Tibial nerve (tissue), 4 donors: ENCODE data around the gene L3MBTL3.
A peak's percentile ranks its signal among the peaks of the same experiment; 100 is the strongest.

Source experiments
- CTCF ChIP-seq, 5 experiments: fragments of 200-600 bp in 3 of 5; fragments of 450-650 bp in 2 of 5; sonication (generic) in 3 of 5; IDR thresholded peaks; one replicate each; pipeline ENCODE4 v1.5.1; 2016 to 2019; ENCODE audit warnings: antibody characterized with exemption in 5 of 5, mild to moderate bottlenecking in 3 of 5, moderate library complexity in 2 of 5
- EP300 ChIP-seq, 2 donors: sonication (generic); formaldehyde crosslinking; IDR thresholded peaks; one replicate each; pipeline ENCODE4 v1.6.1; 2017; ENCODE audit warnings: antibody characterized with exemption in 2 of 2, mild to moderate bottlenecking in 1 of 2
- POLR2A ChIP-seq, 2 donors: fragments of 450-650 bp; IDR thresholded peaks; one replicate each; pipeline ENCODE4 v1.6.1; 2017; ENCODE audit warnings: antibody characterized with exemption in 2 of 2, mild to moderate bottlenecking in 2 of 2, moderate library complexity in 2 of 2

- TF ChIP-seq CTCF (IDR thresholded peaks at IDR 0.05) (peak in 4 of 5 experiments; percentile 20 to 48 (median 26)), POLR2A (IDR thresholded peaks at IDR 0.05) (no peak), EP300 (IDR thresholded peaks at IDR 0.05) (no peak)
These were observed 18.9 kb downstream of the L3MBTL3 start for GRCh38 chr6:130037207-130037811.
